Progenitor cell of endocrine pancreas (in vitro differentiated cells): ENCODE measurements around the gene CCDC69. TPM values are rescaled to one million over a fixed set of nuclear protein-coding genes. Genes with fewer than 3 reads are reported as not detected.
"Not testable (repeated sequence)": the region's sequence is repeated elsewhere in the genome, so short reads cannot be mapped to it uniquely, and the experiment has no call there.

Experiments used
- DNase-seq: peaks from one replicate; pipeline ENCODE4 v3.0.0; 2021; ENCODE audit warnings: low spot score; ENCODE audit not compliant: unreplicated experiment
- H3K27ac Mint-ChIP-seq: 2 replicates; pipeline ENCODE4 v1.8.0; 2021; ENCODE audit warnings: mild to moderate bottlenecking, moderate library complexity, mixed read lengths
- H3K27me3 Mint-ChIP-seq: 2 replicates; pipeline ENCODE4 v1.8.0; 2021; ENCODE audit warnings: mixed read lengths
- H3K36me3 Mint-ChIP-seq: 2 replicates; pipeline ENCODE4 v1.8.0; 2022; ENCODE audit warnings: mixed read lengths; ENCODE audit not compliant: insufficient read depth
- H3K4me1 Mint-ChIP-seq: 2 replicates; pipeline ENCODE4 v1.8.0; 2021; ENCODE audit warnings: low read depth, mixed read lengths
- H3K4me3 Mint-ChIP-seq: 2 replicates; pipeline ENCODE4 v1.8.0; 2021; ENCODE audit warnings: low read depth, mild to moderate bottlenecking, moderate library complexity, mixed read lengths
- H3K9me3 Mint-ChIP-seq: 2 replicates; pipeline ENCODE4 v1.8.0; 2021; ENCODE audit warnings: low read depth, mixed read lengths
- total RNA-seq: library from RNA; stranded (reverse); gene quantifications from 2 replicates; pipeline ENCODE4 v1.2.1, GENCODE V29; 2021
- TF ChIP-seq, protein P1 (sequence below): fragments of 200-600 bp; sonication (generic); IDR thresholded peaks from one replicate; pipeline ENCODE4 v1.5.0; 2021; ENCODE audit warnings: antibody characterized with exemption, mild to moderate bottlenecking; ENCODE audit not compliant: unreplicated experiment

Gene CCDC69
- total RNA-seq, 1 donor from 2014 or later: 4.6 TPM

DNA sequence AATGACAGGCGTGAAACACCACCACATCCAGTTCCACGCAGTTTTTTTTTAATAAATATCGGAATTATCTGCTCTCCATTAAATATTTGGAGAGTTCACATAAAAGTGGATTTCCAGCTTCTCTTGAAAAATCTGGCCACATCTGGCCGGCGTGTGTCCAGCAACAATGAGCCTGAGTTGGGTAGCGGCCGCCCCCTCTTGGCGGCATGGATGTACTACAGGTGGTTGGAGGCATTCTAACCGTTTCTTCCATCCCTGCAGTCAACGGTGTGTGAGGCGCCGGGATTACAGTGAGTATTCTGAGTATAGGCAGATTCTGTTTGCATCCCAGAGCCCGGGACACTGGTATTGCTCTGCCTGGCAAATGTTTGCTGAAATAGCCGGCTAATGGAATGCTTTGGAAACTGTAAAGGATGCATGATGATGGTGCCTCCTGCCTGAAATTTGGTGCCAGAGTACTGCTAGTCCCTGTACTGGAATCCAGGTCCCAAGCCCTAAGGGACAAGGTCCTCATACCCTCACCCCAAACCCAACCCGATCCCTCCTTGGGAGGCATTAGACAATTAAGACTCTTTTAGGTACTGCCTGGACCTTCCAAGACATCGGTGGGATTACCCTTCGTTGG lies 15.5 kb upstream of the CCDC69 start:
- H3K4me3 Mint-ChIP-seq: no peak overlapping the region
- TF ChIP-seq, protein P1, sequence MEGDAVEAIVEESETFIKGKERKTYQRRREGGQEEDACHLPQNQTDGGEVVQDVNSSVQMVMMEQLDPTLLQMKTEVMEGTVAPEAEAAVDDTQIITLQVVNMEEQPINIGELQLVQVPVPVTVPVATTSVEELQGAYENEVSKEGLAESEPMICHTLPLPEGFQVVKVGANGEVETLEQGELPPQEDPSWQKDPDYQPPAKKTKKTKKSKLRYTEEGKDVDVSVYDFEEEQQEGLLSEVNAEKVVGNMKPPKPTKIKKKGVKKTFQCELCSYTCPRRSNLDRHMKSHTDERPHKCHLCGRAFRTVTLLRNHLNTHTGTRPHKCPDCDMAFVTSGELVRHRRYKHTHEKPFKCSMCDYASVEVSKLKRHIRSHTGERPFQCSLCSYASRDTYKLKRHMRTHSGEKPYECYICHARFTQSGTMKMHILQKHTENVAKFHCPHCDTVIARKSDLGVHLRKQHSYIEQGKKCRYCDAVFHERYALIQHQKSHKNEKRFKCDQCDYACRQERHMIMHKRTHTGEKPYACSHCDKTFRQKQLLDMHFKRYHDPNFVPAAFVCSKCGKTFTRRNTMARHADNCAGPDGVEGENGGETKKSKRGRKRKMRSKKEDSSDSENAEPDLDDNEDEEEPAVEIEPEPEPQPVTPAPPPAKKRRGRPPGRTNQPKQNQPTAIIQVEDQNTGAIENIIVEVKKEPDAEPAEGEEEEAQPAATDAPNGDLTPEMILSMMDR: peak; percentile 61

DNA sequence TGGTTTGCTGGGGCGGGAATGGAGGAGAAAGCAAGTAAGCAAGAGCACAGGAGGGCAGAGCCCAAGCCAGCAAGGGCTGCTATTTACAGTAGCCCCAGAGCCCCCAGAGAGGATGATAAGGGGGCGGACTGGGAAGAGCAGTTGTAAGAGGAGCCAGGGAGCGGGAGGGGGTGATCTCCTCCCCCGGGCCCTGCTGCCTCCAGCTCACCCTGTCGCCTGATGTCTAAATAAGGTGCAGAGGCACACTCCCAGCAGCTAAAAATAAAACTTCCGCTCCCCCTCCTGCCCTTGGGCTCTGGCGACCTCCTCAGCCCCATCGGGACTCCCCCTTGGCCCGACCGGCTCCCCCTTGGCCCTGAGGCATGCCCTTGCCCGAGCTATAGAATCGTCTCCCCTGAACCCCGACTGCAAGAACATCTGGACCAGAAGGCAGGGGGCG lies 14.4 kb upstream of the CCDC69 start:
- Mint-ChIP-seq H3K4me3 (no peak overlapping the region), H3K27ac (no peak overlapping the region)
- no peak for DNase-seq

More for the DNA sequence above, 15.5 kb upstream of the CCDC69 start:
- no peaks in the 10 kb centered on the region for H3K27me3 Mint-ChIP-seq
- peaks cover 4% of the 10 kb centered on the region for H3K4me1 Mint-ChIP-seq
- DNase-seq: peak; percentile 17
- no peaks in the 10 kb centered on the region for H3K9me3 Mint-ChIP-seq
- H3K27ac Mint-ChIP-seq: no peak overlapping the region
- H3K36me3 Mint-ChIP-seq: no peaks in the 10 kb centered on the region

GRCh38 chr5:151237685-151238084 lies 13.8 kb upstream of the CCDC69 start:
- H3K27ac Mint-ChIP-seq: no peak overlapping the region
- H3K27me3 Mint-ChIP-seq: no peaks in the 10 kb centered on the region
- H3K4me1 Mint-ChIP-seq: peaks cover 4% of the 10 kb centered on the region

More for the DNA sequence above, 14.4 kb upstream of the CCDC69 start:
- H3K4me1 Mint-ChIP-seq: peaks cover 4% of the 10 kb centered on the region
- no peaks in the 10 kb centered on the region for H3K27me3 Mint-ChIP-seq
- TF ChIP-seq, protein P1: no peak
- no peaks in the 10 kb centered on the region for H3K36me3 Mint-ChIP-seq
- H3K9me3 Mint-ChIP-seq: no peaks in the 10 kb centered on the region

DNA sequence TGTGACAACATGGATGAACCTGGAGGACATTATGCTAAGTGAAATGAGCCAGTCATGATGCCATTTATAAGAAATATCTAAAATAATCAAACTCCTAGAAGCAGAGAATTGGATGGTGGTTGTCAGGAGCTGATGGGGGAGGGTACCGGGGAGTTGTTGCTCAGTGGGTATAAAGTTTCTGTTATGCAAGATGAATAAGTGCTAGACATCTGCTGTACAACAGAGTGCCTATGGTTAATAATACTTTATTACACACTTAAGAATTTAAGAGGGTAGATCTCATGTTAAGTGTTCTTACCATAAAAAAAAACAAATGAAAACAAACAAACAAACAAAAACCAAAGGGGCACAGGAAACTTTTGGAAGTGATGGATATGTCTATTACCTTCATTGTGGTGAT lies 13.0 kb upstream of the CCDC69 start:
- Mint-ChIP-seq H3K4me1 (peaks cover 4% of the 10 kb centered on the region), H3K36me3 (no peaks in the 10 kb centered on the region), H3K4me3 (no peak overlapping the region), H3K9me3 (no peaks in the 10 kb centered on the region), H3K27ac (no peak overlapping the region), H3K27me3 (no peaks in the 10 kb centered on the region)
- no peak for DNase-seq
- TF ChIP-seq, protein P1: no peak

More at GRCh38 chr5:151237685-151238084, 13.8 kb upstream of the CCDC69 start:
- DNase-seq: no peak
- Mint-ChIP-seq H3K9me3 (no peaks in the 10 kb centered on the region), H3K4me3 (no peak overlapping the region), H3K36me3 (no peaks in the 10 kb centered on the region)
- TF ChIP-seq, protein P1: no peak

DNA sequence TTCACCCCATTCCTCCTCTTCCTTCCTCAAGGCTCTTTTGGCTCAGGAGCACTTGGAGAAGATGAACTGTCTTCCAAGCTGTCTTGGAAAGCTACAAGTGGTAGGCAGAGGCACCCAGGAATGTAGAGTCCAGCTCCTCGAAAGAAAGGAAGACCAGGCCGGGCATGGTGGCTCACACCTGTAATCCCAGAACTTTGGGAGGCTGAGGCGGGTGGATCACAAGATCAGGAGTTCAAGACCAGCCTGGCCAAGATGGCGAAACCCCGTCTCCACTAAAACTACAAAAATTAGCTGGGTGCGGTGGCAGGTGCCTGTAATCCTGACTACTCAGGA lies 11.3 kb upstream of the CCDC69 start:
- not testable (repeated sequence) for H3K4me3 Mint-ChIP-seq, H3K27ac Mint-ChIP-seq, H3K4me1 Mint-ChIP-seq, H3K36me3 Mint-ChIP-seq, H3K27me3 Mint-ChIP-seq, DNase-seq, H3K9me3 Mint-ChIP-seq
